Measurements from ENCODE around the gene CENPF.

DNA sequence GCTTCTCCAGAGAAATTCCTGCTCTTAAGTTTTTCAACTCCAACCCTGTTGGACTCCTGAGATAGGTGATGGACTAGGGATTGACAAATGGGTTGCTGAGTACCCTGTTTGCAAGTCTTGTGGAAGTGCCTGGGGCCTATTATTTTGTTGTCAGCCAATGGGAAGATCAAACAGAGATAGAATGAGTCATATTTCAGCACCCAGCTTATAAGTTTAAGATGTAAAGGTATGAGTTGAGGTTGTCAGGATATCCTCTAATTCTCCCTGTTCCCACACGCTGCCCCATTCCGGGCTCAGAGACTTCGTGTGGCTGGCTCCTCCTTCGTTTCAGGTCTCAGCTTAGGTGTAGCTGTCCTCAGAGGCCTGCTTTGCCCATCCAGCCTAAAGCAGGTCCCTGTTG lies 91.8 kb downstream of the CENPF start:
- TF ChIP-seq EP300 (conservative IDR thresholded peaks at IDR 0.05; ENCODE audit: poor library complexity, severe bottlenecking), result no peak
- no peak for TF ChIP-seq MXI1 (conservative IDR thresholded peaks at IDR 0.05; ENCODE audit: poor library complexity, severe bottlenecking)

All from neural cell (in vitro differentiated cells).